ENCODE results near the gene UNC5B.

The UNC5B gene

GRCh38 chr10:71228875-71229675, 16.7 kb downstream of the UNC5B start:
- no peaks in the 10 kb centered on the region for H3K36me3 ChIP-seq (ENCODE audit: insufficient read depth, low read length)
- peaks cover 26% of the 10 kb centered on the region for H3K27me3 ChIP-seq (ENCODE audit: insufficient read depth, low read length, poor library complexity)
- TF ChIP-seq EZH2 (IDR thresholded peaks at IDR 0.05; ENCODE audit: borderline replicate concordance, low read depth, low read length, severe bottlenecking) = no peak
- TF ChIP-seq, protein P1, sequence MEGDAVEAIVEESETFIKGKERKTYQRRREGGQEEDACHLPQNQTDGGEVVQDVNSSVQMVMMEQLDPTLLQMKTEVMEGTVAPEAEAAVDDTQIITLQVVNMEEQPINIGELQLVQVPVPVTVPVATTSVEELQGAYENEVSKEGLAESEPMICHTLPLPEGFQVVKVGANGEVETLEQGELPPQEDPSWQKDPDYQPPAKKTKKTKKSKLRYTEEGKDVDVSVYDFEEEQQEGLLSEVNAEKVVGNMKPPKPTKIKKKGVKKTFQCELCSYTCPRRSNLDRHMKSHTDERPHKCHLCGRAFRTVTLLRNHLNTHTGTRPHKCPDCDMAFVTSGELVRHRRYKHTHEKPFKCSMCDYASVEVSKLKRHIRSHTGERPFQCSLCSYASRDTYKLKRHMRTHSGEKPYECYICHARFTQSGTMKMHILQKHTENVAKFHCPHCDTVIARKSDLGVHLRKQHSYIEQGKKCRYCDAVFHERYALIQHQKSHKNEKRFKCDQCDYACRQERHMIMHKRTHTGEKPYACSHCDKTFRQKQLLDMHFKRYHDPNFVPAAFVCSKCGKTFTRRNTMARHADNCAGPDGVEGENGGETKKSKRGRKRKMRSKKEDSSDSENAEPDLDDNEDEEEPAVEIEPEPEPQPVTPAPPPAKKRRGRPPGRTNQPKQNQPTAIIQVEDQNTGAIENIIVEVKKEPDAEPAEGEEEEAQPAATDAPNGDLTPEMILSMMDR (IDR thresholded peaks at IDR 0.05; ENCODE audit: borderline replicate concordance, extremely low read depth, low read length, poor library complexity, severe bottlenecking) = no peak
- DNase-seq = no peak
- H3K9me3 ChIP-seq (ENCODE audit: insufficient read depth, low read length, severe bottlenecking) = no peaks in the 10 kb centered on the region
- H3K4me2 ChIP-seq (ENCODE audit: insufficient read depth, low read length) = no peak overlapping the region
- no peak for ATAC-seq (ENCODE audit: insufficient read depth, low read depth)
- H3K79me2 ChIP-seq (ENCODE audit: insufficient read depth, low read length) = no peaks in the 10 kb centered on the region
- H3K9ac ChIP-seq (ENCODE audit: low read depth, low read length) = no peak overlapping the region
- H3K27ac ChIP-seq (ENCODE audit: low read length) = no peak overlapping the region
- no peaks in the 10 kb centered on the region for H3K4me1 ChIP-seq (ENCODE audit: insufficient read depth, low read length)
- no peaks in the 10 kb centered on the region for H4K20me1 ChIP-seq (ENCODE audit: insufficient read depth, low read length)
- no peak overlapping the region for H3K4me3 ChIP-seq (ENCODE audit: low read depth in 1 of 2, low read length in 2 of 2)
- no peak overlapping the region for H2AFZ ChIP-seq (ENCODE audit: low read depth, low read length)

DNA sequence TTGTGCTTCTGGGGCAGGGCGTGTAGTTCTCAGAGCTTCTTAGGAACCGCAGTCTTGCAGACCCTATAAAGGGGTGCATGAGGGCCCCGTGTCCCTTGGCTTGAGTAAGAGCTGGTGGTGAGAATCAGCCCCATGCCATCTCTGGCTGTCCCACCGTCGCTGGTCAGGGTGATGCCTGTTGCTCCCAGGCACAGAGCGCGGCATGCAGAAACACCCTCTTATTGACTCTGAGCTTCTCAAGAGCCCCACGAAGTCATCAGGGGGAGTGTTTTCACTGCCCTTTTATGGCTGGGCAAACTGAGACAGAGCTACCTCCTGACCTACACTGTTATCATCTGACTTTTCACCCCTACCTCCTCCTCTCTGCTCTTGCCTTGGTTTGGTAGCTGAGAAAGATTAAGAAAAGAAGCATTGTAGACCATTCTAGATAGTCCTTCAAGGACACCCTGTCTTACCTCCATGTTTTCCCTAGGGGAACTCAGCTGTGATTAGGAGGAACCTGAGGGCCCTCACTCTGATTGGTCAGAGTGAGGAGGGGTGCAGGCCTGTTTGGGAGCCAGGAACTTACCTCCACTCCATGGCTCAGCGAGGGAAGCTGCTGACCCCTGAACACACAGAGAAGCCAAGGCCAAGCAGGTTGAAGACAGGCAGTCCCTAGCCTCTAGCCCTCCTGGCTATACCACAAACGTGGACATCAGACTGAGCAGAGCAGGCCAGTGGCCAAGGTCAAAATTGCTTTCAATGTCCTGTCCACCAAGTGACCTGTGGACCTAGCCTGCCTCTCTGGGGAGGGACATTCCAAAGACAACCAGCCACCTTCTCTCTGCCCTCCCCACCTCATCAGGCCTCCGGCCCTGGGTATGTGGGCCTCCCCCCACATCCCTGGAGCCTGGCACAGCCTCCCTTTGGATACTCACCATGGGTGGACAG, 17.6 kb downstream of the UNC5B start:
- no peaks in the 10 kb centered on the region for H3K9me3 ChIP-seq (ENCODE audit: insufficient read depth, low read length, severe bottlenecking)
- peaks cover 27% of the 10 kb centered on the region for H3K27me3 ChIP-seq (ENCODE audit: insufficient read depth, low read length, poor library complexity)
- H3K36me3 ChIP-seq (ENCODE audit: insufficient read depth, low read length) = no peaks in the 10 kb centered on the region
- no peak overlapping the region for H3K9ac ChIP-seq (ENCODE audit: low read depth, low read length)
- H3K79me2 ChIP-seq (ENCODE audit: insufficient read depth, low read length) = no peaks in the 10 kb centered on the region
- H3K4me1 ChIP-seq (ENCODE audit: insufficient read depth, low read length) = no peaks in the 10 kb centered on the region
- H3K4me3 ChIP-seq (ENCODE audit: low read depth in 1 of 2, low read length in 2 of 2) = no peak overlapping the region
- no peak for ATAC-seq (ENCODE audit: insufficient read depth, low read depth)
- no peak overlapping the region for H3K4me2 ChIP-seq (ENCODE audit: insufficient read depth, low read length)
- DNase-seq = no peak
- H4K20me1 ChIP-seq (ENCODE audit: insufficient read depth, low read length) = no peaks in the 10 kb centered on the region
- TF ChIP-seq EZH2 (IDR thresholded peaks at IDR 0.05; ENCODE audit: borderline replicate concordance, low read depth, low read length, severe bottlenecking) = no peak
- TF ChIP-seq, protein P1 (IDR thresholded peaks at IDR 0.05; ENCODE audit: borderline replicate concordance, extremely low read depth, low read length, poor library complexity, severe bottlenecking) = no peak
- H2AFZ ChIP-seq (ENCODE audit: low read depth, low read length) = no peak overlapping the region
- H3K27ac ChIP-seq (ENCODE audit: low read length) = no peak overlapping the region

GRCh38 chr10:71230656-71231025, 18.3 kb downstream of the UNC5B start:
- no peak for TF ChIP-seq EZH2 (IDR thresholded peaks at IDR 0.05; ENCODE audit: borderline replicate concordance, low read depth, low read length, severe bottlenecking)
- TF ChIP-seq, protein P1 (IDR thresholded peaks at IDR 0.05; ENCODE audit: borderline replicate concordance, extremely low read depth, low read length, poor library complexity, severe bottlenecking) = no peak
- H3K36me3 ChIP-seq (ENCODE audit: insufficient read depth, low read length) = no peaks in the 10 kb centered on the region
- H4K20me1 ChIP-seq (ENCODE audit: insufficient read depth, low read length) = no peaks in the 10 kb centered on the region
- no peaks in the 10 kb centered on the region for H3K79me2 ChIP-seq (ENCODE audit: insufficient read depth, low read length)
- H3K4me1 ChIP-seq (ENCODE audit: insufficient read depth, low read length) = no peaks in the 10 kb centered on the region
- H3K9ac ChIP-seq (ENCODE audit: low read depth, low read length) = no peak overlapping the region
- no peak overlapping the region for H3K27ac ChIP-seq (ENCODE audit: low read length)
- no peak overlapping the region for H2AFZ ChIP-seq (ENCODE audit: low read depth, low read length)
- no peak overlapping the region for H3K4me2 ChIP-seq (ENCODE audit: insufficient read depth, low read length)
- no peak overlapping the region for H3K4me3 ChIP-seq (ENCODE audit: low read depth in 1 of 2, low read length in 2 of 2)
- H3K27me3 ChIP-seq (ENCODE audit: insufficient read depth, low read length, poor library complexity) = peaks cover 24% of the 10 kb centered on the region
- ATAC-seq (ENCODE audit: insufficient read depth, low read depth) = no peak
- no peak for DNase-seq
- no peaks in the 10 kb centered on the region for H3K9me3 ChIP-seq (ENCODE audit: insufficient read depth, low read length, severe bottlenecking)
